GM12873 (cell line): ENCODE data around the gene KCTD16.

ENCODE experiments used
- CTCF ChIP-seq: IDR thresholded peaks from 2 replicates; pipeline ENCODE4 v1.5.1; 2012; ENCODE audit warnings: low read depth, mild to moderate bottlenecking, moderate library complexity, low read length, control low read depth; ENCODE audit not compliant: insufficient read depth; ENCODE audit errors: missing control alignments

Gene KCTD16

DNA sequence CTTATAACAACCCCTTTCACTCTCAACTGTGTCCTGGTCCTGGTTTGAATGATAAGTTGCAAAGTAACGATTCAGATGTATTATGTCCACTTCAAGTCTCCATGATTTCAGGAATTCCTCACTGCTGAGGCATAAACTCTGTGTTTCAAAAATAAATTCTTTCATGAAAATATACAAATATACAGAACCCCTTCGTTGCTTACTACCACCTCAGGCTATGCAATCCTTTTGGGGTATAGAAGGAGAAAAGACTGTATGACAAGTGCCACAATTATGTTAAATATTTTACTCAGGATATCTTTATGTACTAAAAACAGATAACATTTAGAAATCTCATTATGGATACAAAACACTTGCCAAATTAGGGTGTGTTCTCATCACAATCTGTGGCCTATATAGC, 190.7 kb downstream of the KCTD16 start:
- TF ChIP-seq CTCF, result no peak

- TF ChIP-seq CTCF, result no peak
These were observed 195.2 kb downstream of the KCTD16 start for GRCh38 chr5:144365885-144366284.

DNA sequence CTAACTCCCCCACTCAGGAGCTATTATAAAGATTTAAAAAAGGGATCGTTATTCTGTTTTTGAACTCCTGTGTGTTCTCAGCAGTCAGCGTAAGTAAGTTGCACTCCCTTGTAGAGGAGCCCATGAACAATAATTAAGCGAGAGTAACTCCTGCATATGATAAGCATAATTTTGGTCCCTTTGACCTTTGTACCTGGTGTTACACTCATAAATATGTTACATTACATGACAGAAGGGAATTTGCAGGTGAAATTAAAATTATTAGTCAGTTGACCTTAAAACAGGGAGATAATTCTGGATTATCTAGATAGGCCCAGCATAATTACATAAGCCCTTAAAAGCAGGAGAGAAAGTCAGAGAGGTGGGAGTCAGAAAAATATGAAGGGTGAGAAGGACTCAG, 197.3 kb downstream of the KCTD16 start:
- TF ChIP-seq CTCF, result no peak

DNA sequence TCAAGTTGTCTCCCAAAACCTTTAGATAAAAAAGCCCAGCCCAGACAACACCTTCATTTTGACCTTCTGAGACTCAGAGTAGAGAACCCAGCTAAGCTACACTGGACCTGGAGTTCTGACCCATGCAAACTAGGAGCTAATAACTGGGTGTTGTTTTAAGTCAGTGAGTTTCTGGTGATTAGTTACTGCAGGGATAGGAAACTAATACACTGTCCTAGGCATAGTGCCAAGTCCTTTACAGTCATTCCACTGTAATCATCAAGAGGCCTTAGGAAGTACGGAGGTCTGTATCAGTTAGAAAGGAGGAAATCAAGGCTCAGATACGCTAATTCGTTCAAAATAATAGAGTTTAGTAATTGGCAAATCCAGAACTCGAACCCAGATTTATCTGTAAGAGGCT, 197.9 kb downstream of the KCTD16 start:
- no peak for TF ChIP-seq CTCF

- no peak for TF ChIP-seq CTCF
These were observed 198.3 kb downstream of the KCTD16 start for GRCh38 chr5:144369006-144369405.

DNA sequence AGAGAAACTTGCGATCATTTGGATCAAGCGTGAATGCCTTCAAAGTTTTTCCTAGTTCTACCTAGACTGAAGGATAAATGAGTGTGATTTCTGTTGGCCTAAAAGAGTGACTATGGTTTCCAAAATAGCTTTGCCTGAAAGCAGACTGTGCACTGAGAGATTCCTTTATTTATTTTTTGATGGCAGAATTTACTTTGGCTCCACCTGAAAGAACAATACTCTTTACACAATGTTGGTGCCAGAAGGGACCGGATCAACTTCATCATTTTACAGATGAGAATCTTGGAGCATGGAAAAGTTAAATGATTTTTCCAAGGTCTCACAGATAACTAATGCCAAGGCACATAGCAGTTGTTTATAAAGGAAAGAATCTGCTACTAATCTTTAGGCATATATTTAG, 199.6 kb downstream of the KCTD16 start:
- TF ChIP-seq CTCF, result no peak

- TF ChIP-seq CTCF, result no peak
These were observed 204.0 kb downstream of the KCTD16 start for GRCh38 chr5:144374637-144375036.

- no peak for TF ChIP-seq CTCF
These were observed 206.5 kb downstream of the KCTD16 start for GRCh38 chr5:144377207-144377606.
